Upper lobe of left lung (tissue), 4 donors: Measurements from ENCODE around the gene PPFIA4.

Experiments used
- CTCF ChIP-seq, 6 experiments: fragments of 450-650 bp in 4 of 6; fragments of 200-600 bp in 2 of 6; sonication (generic) in 2 of 6; IDR thresholded peaks; one replicate each; pipeline ENCODE4 v1.5.1; 2016 to 2019; ENCODE audit warnings: antibody characterized with exemption in 6 of 6
- POLR2A ChIP-seq, 4 donors: fragments of 450-650 bp; IDR thresholded peaks; one replicate each; pipeline ENCODE4 v1.5.1; 2016 to 2017; ENCODE audit warnings: antibody characterized with exemption in 4 of 4, mild to moderate bottlenecking in 2 of 4
- POLR2AphosphoS5 ChIP-seq, 2 donors: sonication (generic); formaldehyde crosslinking; IDR thresholded peaks; one replicate each; pipeline ENCODE4 v1.5.1; 2017; ENCODE audit warnings: antibody characterized with exemption in 2 of 2

GRCh38 chr1:203051841-203052324 lies 25.6 kb downstream of the PPFIA4 start:
- TF ChIP-seq CTCF (IDR thresholded peaks at IDR 0.05) (no peak), POLR2A (IDR thresholded peaks at IDR 0.05) (no peak), POLR2AphosphoS5 (IDR thresholded peaks at IDR 0.05) (no peak)
